ENCODE measurements around the gene TESK1.

TESK1 gene

GRCh38 chr9:35557320-35557719 lies 47.7 kb upstream of the TESK1 start:
- no peaks in the 10 kb centered on the region for H3K9me3 ChIP-seq (ENCODE audit: low read length)
- H3K4me3 ChIP-seq (ENCODE audit: low read depth, low read length, poor library complexity, severe bottlenecking): no peak overlapping the region
- H3K27me3 ChIP-seq (ENCODE audit: insufficient read depth, low read length): no peaks in the 10 kb centered on the region
- no peak overlapping the region for H2AFZ ChIP-seq (ENCODE audit: low read length)
- H3K27ac ChIP-seq (ENCODE audit: low read depth, low read length, poor library complexity, severe bottlenecking): no peak overlapping the region
- no peak overlapping the region for H3K9ac ChIP-seq (ENCODE audit: low read length)
- no peaks in the 10 kb centered on the region for H3F3A ChIP-seq (ENCODE audit: insufficient read depth, low read length)
- no peaks in the 10 kb centered on the region for H3K4me1 ChIP-seq (ENCODE audit: insufficient read depth, low read length, severe bottlenecking)
- TF ChIP-seq CTCF (IDR thresholded peaks at IDR 0.05; ENCODE audit: low read length) (no peak), EZH2 (IDR thresholded peaks at IDR 0.05; ENCODE audit: borderline replicate concordance, low read length) (no peak)
- H3K9me2 ChIP-seq (ENCODE audit: low read depth, low read length): no peaks in the 10 kb centered on the region
- H3K4me2 ChIP-seq (ENCODE audit: low read length): no peak overlapping the region
- H4K20me1 ChIP-seq (ENCODE audit: insufficient read depth, low read length): no peaks in the 10 kb centered on the region
- H3K79me2 ChIP-seq (ENCODE audit: insufficient read depth, low read length): no peaks in the 10 kb centered on the region
- no peaks in the 10 kb centered on the region for H3K36me3 ChIP-seq (ENCODE audit: insufficient read depth, low read length)

GRCh38 chr9:35558185-35558584 lies 46.9 kb upstream of the TESK1 start:
- no peak overlapping the region for H3K9ac ChIP-seq (ENCODE audit: low read length)
- H3K9me3 ChIP-seq (ENCODE audit: low read length): no peaks in the 10 kb centered on the region
- no peaks in the 10 kb centered on the region for H3F3A ChIP-seq (ENCODE audit: insufficient read depth, low read length)
- H3K27ac ChIP-seq (ENCODE audit: low read depth, low read length, poor library complexity, severe bottlenecking): no peak overlapping the region
- no peak overlapping the region for H3K4me2 ChIP-seq (ENCODE audit: low read length)
- 0 out of 2 replicates have a peak, but pooled peaks cover 2% of the 10 kb centered on the region for H3K27me3 ChIP-seq (ENCODE audit: insufficient read depth, low read length)
- no peaks in the 10 kb centered on the region for H3K79me2 ChIP-seq (ENCODE audit: insufficient read depth, low read length)
- H3K36me3 ChIP-seq (ENCODE audit: insufficient read depth, low read length): no peaks in the 10 kb centered on the region
- no peak overlapping the region for H2AFZ ChIP-seq (ENCODE audit: low read length)
- H4K20me1 ChIP-seq (ENCODE audit: insufficient read depth, low read length): no peaks in the 10 kb centered on the region
- H3K4me3 ChIP-seq (ENCODE audit: low read depth, low read length, poor library complexity, severe bottlenecking): no peak overlapping the region
- H3K4me1 ChIP-seq (ENCODE audit: insufficient read depth, low read length, severe bottlenecking): no peaks in the 10 kb centered on the region
- no peaks in the 10 kb centered on the region for H3K9me2 ChIP-seq (ENCODE audit: low read depth, low read length)
- no peak for TF ChIP-seq CTCF (IDR thresholded peaks at IDR 0.05; ENCODE audit: low read length)
- TF ChIP-seq EZH2 (IDR thresholded peaks at IDR 0.05; ENCODE audit: borderline replicate concordance, low read length): no peak

GRCh38 chr9:35559792-35560530 lies 45.1 kb upstream of the TESK1 start:
- Histone ChIP-seq H3K9ac (ENCODE audit: low read length) (no peak overlapping the region), H2AFZ (ENCODE audit: low read length) (no peak overlapping the region), H4K20me1 (ENCODE audit: insufficient read depth, low read length) (no peaks in the 10 kb centered on the region), H3K27ac (ENCODE audit: low read depth, low read length, poor library complexity, severe bottlenecking) (no peak overlapping the region), H3K79me2 (ENCODE audit: insufficient read depth, low read length) (no peaks in the 10 kb centered on the region), H3K27me3 (ENCODE audit: insufficient read depth, low read length) (0 out of 2 replicates have a peak, but pooled peaks cover 2% of the 10 kb centered on the region), H3K9me2 (ENCODE audit: low read depth, low read length) (no peaks in the 10 kb centered on the region), H3K36me3 (ENCODE audit: insufficient read depth, low read length) (no peaks in the 10 kb centered on the region), H3K4me1 (ENCODE audit: insufficient read depth, low read length, severe bottlenecking) (no peaks in the 10 kb centered on the region), H3K9me3 (ENCODE audit: low read length) (no peaks in the 10 kb centered on the region), H3K4me3 (ENCODE audit: low read depth, low read length, poor library complexity, severe bottlenecking) (no peak overlapping the region), H3K4me2 (ENCODE audit: low read length) (no peak overlapping the region), H3F3A (ENCODE audit: insufficient read depth, low read length) (no peaks in the 10 kb centered on the region)
- no peak for TF ChIP-seq EZH2 (IDR thresholded peaks at IDR 0.05; ENCODE audit: borderline replicate concordance, low read length)
- no peak for TF ChIP-seq CTCF (IDR thresholded peaks at IDR 0.05; ENCODE audit: low read length)
